Stimulated activated CD4-positive, alpha-beta T cell treated with anti-CD3 and anti-CD28 coated beads, Interleukin-2, amount 100 ng/mL, for 24 hours (primary cell): ENCODE results near the gene SLC66A2.
"Not testable (repeated sequence)": the region's sequence is repeated elsewhere in the genome, so short reads cannot be mapped to it uniquely, and the experiment has no call there.

ENCODE experiments used
- DNase-seq, 2 donors: peaks; one replicate each; pipeline ENCODE4 v3.0.0-alpha.2; 2020

Gene SLC66A2

DNA sequence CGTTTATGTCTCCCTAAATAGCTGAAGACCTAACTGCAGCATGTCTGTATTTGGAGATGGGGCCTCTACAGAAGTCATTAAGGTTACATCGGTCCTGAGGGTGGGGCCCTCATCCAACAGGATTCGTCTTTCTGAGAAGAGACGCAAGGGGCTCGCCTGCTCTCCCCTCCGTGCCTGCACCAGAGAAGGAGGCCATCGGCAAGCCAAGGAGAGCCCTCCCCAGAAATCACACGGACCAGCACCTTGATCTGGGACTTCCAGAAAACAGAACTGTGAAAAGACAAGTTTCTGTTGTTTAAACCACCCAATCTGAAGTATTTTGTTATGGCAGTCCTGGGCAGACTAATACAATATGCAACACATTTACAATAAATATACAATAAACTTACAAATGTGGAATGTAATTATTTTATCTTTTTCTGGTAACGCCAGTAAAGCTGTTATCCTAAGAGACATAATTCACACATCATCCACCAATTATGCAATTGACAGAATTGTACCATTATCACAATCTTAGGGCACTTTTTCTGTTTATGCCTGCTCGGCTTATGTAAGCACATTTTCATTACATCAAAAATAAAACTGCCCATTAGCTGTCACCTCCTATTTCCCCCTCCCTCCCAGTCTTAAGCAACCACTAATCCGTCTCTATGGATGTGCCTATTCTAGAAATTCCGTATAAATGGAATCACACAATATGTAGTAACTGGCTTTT lies 19.1 kb upstream of the SLC66A2 start:
- no peak for DNase-seq

DNA sequence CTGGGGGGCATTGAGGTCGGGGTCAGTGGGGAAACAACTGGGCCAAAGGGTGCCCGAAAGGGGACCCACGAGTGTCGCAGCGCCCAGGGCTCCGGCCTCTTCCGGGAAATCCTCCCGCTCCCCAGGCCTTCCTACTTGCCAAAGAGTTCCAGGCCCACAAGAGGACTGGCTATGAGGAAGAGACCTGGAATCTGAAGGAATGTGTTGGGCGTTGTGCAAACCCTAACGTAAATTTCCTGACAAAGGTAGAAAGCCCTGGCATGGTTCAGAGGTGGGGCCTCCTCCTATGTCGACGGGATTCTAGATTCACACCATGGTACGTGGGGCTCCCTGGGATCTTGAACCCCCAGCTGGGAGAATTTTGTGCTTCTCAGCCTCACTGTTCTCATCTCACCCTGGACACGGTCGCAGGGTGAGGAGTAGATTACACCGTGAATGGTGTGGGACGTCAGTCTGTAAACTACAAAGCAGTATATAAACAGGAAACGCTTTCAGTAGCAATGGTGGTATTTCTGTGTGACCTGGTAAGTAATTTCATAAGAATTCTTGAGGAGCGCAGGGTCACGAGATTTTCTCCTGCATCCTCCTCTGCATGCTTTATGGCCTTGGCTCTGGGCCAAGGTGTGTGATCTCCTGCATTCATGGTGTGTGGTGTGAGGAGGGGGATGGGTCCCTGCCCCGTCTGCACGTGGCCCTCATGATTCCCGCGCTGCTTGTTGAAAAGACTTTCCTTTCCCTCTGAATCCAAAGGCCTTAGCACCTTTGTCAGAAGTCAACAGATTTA lies 13.9 kb upstream of the SLC66A2 start:
- DNase-seq, result peak; percentile 29 to 44

DNA sequence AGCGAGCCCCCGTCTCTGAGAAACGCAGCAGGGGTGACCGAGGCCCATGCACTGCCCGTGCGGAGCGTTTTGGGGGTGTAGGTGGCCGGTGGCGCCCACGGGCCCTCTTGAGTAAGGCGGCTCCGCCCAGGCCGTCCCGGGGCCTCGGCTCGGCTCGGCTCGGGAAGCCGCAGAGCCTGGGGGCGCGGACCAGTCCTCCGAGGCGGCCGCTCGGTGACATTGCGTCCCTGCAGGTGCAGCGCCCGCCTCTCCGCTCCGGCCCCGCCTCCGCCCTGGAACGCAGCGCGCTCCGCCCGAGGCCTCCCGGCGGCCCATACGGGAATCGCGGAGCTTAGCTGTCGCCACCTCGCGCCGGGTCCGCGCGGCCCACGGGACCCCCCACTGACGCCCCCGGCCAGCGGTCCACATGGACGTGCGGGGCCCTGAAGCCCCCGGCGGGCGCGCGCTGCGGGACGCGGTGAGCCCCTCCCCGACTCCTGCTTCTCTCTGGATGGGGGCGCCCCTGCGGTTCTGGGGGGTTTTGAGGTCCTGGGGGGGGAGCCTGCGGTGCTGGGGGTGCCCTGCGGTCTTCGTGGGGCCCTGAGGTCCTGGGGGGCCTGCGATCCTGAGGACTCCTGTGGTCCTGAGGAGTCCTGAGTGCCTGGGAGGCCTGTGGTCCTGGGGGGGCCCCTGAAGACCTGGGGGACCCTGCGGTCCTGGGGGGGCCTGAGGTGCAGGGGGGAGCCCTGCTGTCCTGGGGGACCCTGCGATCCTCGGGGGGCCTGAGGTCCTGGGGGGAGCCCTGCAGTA lies 13.1 kb upstream of the SLC66A2 start, which contains the start of gene HSBP1L1:
TSS of gene HSBP1L1 (plus strand) at position 314 of the 789 bp plus-strand sequence. CDS start at position 407, 93 bp downstream.
- DNase-seq, result peak; percentile 61 to 78

DNA sequence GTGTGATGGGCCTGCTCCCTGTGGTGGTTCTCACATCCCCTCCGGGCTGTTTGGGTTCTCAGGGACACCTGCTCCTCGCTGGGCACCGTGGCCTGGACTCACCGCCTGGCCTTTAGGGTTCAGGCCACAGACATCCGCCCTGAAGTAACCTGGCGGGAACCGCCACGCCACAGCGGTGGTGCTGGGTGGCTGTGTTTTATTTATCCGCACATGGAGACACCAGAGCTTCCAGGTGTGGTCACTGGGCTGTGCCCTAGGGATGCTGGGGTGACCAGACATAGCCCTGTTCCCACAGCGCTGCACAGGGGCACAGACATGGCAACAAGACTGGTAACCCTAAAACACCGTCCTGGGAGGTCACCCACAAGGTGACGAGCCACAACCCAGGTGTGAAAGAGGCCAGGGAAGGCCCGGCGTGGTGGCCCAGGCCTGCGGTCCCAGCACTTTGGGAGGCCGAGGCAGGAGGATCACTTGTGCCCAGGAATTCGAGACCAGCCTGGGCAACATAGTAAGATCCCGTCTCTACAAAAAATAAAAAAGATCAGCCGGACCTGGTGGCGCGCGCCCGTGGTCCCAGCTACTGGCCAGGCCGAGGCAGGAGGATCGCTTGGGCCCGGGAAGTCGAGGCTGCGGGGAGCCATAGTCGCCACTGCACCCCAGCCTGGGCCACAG lies 12.3 kb upstream of the SLC66A2 start:
- no peak for DNase-seq

DNA sequence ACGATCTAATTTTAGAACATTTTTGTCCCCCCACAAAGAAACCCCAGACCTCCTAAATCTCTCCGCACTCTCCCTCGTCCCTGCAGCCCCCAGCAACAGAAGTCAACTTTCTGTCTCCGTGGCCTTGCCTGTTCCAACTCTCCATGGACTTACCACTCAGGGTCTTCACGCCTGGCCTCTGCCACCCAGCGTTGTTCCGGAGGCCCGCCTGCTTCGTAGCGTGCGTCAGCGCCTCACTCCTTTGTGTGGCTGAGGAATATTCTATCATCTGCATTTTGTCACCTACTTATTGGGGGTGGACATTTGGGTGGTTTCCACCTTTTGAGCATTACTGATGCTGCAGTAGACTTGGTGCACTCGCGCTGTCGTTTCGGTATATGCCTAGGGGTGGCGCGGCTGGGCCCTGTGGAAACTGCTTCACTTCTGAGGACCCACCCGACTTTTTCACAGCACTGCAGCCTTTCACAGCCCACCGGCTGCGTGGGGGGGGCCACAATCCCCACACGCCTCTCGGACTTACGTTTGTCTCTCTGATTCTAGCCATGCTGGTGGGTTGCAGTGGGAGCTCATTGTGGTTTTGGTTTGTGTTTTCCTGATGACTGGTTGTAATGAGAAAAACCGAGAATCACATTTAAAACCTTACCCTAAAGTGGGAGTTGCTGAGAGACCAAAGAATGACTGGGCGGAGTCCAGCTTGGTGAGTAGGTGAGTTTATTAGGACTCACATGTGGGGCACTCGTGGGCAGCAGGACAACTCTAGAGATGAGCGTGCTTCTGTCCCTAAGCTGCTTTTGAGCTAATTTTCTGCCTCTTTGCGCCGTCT lies 11.6 kb upstream of the SLC66A2 start:
- peak; percentile 53 to 62 for DNase-seq

DNA sequence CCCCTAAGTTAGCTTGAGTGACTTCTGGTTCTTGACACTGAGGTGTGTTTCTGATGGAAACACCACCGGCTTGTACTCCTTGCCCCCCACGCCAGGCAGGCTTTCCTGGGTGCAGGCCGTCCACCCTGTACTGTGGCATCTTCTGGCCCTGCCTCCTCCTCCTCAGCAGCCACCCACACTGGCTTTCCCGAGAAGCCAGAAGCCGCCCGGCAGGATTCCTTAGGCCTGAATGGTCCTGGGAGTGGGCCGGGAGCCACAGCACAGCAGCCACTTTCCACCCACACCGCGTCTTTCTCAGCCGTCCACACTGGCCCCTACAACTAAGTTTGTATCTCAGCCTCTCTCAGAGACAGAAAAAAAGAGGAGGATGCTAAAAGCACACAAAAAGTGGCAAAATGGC lies 10.9 kb upstream of the SLC66A2 start:
- DNase-seq, result no peak

DNA sequence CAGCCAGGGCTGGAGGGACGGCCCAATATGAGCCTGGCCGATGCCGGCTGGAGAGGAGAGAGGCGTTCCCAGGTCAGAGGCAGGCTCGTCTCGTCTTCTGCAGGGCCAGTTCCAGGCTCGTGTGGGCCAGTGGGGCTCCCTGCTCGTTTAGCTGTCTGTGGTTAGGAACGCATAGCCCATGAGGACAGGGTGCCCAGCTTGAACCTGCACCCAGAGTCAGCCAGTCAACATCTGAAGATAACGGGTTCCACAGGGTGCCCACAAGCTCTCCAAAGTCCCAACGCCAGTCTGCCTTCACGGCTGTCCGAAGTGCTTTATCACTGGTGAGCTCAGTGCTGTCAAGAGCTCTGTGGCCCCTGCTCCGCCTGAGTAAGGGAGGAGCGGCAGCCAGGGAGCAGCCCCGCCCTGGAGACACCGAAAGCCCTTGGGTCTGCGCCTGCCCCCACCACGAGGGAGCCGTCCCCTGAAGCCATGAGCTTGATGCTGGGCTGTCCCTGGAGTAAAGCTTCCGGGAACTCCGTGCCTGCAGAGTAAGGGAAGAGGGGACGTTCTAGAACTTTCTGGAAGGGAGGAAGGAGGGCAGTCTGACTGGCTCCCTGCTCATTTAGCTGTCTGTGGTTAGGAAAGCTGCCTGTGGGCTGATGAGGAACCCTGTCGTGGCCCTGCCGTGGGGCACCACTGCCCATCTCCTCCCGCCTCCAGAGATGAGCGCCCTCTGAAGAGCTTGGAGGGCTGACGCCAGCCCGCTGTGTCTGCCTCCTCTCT lies 10.3 kb upstream of the SLC66A2 start:
- no peak for DNase-seq

DNA sequence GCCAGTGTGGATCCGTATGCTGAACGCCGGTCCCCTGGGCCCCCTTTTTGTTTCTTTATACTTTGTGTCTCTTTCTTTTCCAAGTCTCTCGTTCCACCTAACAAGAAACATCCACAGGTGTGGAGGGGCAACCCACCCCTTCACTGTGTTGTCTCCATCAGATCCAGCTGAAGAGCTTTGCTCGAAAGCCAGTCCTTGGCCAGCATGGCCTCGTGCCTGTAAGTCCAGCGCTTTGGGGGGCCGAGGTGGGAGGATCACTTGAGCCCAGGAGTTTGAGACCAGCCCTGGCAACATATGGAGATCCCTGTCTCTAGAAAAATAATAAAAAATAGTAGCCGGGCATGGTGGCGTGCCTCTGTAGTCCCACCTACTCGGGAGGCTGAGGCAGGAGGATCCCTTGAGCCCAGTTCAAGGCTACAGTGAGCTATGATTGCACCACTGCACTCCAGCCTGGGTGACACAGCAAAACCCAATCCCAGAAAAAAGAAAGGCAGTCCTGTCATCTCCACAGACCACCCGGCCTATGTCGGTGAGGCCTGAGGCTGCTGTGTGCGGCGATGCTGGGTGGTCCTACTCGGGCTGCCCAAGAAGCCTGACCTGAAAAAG lies 9.6 kb upstream of the SLC66A2 start:
- no peak for DNase-seq

DNA sequence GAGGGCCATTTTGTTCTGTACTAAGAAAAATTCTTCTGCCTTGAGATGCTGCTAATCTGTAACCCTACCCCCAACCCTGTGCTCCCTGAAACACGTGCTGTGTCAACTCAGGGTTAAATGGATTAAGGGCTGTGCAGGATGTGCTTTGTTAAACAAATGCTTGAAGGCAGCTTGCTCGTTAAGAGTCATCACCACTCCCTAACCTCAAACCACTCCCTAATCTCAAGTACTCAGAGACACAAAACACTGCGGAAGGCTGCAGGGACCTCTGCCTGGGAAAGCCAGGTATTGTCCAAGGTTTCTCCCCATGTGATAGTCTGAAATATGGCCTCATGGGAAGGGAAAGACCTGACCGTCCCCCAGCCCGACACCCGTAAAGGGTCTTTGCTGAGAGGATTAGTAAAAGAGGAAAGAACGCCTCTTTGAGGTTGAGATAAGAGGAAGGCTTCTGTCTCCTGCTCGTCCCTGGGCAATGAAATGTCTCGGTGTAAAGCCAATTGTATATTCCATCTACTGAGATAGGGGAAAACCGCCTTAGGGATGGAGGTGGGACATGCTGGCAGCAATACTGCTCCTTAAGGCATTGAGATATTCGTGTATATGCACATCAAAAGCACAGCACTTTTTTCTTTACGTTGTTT lies 8.8 kb upstream of the SLC66A2 start:
- not testable (repeated sequence) for DNase-seq

DNA sequence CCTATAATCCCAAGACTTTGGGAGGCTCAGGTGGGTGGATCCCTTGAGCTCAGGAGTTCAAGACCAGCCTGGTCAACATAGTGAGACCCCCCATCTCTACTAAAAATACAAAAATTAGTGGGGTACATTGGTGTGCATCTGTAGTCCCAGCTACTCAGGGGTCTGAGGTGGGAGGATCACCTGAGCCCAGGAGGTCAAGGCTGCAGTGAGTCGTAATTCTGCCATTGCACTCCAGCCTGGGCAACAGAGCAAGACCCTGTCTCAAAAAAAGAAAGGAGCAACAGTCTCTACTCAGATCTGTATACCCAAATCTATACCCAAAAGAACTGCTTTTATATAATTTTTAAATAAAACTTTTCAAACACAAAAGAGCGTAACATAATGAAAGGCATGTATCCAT lies 7.5 kb upstream of the SLC66A2 start:
- no peak for DNase-seq

DNA sequence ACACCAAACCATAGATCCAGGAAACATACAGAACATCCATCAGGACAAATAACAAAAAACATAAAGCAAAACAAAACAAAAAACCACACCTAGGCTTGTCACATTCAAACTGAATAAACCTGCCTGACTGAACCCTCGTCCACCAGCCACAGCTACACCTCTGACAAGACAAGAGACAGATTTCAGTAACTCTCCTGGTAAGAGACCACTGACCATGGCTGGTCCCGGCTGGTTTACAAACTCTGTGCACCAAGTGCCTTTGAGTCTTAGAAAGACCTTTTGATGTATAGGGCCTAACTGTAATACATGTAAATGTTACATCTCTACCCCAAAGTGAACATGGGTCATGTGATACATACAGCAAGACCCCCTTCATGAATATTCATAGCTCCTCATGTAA lies 4.8 kb upstream of the SLC66A2 start:
- DNase-seq, result no peak

DNA sequence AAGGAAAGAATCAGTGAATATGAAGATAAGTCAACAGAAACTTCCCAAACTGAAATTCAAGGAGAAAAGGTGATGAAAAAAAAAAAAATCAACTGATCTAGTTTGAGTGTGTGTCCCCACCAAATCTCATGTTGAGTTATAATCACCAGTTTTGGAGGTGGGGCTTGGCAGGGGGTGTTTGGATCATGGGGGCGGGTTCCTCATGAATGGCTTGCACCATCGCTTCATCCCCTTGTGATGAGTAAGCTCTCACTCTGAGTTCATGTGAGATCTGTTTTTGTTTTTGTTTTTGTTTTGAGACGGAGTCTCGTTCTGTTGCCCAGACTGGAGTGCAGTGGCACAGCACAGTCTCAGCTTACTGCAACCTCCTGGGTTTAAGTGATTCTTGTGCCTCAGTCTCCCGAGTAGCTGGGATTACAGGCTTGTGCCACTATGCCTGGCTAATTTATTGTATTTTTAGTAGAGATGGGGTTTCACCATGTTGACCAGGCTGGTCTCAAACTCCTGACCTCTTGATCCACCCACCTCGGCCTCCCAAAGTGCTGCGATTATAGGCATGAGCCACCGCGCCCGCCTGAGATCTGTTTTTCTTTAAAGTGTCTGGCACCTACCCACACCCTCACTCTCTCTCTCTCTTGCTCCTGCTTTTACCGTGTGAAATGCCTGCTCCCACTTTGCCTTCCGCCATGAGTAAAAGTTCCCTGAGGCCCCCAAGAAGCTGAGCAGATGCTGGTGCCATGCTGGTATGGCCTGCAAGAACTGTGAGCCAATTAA lies 4.0 kb upstream of the SLC66A2 start:
- no peak for DNase-seq

DNA sequence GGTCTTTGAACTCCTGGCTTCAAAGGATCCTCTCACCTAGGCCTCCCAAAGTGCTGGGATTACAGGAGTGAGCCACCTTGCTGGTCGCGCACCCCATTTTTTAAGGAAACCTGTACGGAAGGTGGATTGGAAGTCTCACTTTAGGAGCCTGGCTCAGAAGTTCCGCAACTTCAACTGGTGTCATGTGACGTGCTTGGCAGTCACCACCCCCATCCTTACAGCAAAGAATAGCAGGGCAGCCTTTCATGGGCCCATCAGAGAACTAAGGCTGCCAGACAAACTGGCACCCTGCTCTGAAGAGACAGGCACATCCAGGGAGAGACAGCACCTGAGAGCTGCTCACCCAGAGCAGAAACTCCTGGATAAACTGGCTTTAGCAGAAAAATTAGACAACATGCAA lies 3.3 kb upstream of the SLC66A2 start:
- no peak for DNase-seq

DNA sequence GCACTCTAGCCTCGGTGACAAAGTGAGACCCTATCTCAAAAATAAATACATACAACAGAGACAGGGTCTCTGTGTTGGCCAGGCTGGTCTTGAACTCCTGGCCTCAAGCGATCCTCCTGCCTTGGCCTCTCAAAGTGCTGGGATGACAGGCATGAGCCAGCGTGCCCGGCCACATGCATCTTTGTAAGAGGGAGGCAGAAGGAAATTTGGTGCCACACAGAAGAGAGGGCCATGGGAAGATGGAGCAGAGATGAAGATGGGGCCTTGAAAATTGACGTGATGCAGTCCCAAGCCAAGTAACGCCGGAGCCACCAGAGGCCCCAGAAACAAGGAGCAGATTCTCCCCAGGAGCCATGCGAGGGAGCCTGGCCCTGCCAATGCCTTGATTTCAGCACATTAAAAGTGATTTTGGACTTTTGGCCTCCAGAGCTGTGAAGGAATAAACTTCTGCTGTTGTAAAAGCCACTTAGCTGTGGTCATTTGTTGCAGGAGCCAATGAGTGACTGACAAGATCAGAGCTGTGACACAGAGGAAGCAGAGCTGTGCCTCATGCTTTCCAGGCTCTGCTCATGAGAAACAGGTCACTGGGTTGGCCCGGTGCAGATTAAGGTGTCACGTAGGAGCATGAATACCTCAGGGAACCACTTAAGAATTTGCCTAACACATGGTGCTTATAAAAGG lies 2.7 kb upstream of the SLC66A2 start:
- no peak for DNase-seq

DNA sequence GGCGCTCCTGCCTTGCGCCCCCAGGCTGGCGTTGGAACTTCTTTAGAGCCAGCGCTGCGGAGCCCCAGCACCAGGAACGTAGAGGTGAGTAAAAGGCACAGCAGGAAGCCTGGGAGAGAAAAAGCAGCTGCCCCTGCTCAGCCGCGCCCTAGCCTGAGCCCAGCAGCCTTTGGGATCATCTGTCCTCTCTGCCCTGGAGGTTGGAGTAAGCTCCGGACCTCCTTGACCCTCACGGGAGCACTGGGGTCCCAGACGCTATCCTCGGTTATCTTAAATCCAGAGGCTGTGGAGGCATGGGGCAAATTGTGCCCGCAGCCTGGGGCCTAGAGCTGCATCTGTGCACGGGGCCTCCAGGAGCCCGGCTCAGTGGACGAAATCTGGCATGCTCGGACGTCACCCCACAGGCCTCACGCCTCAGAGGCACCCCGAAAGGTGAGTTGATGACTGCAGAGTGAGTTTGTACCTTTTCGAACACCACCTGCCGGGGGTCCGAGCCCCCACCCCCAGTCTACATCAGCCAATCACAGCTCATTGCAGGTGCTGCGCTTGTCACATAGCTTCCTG lies 1.6 kb upstream of the SLC66A2 start:
- DNase-seq, result no peak

DNA sequence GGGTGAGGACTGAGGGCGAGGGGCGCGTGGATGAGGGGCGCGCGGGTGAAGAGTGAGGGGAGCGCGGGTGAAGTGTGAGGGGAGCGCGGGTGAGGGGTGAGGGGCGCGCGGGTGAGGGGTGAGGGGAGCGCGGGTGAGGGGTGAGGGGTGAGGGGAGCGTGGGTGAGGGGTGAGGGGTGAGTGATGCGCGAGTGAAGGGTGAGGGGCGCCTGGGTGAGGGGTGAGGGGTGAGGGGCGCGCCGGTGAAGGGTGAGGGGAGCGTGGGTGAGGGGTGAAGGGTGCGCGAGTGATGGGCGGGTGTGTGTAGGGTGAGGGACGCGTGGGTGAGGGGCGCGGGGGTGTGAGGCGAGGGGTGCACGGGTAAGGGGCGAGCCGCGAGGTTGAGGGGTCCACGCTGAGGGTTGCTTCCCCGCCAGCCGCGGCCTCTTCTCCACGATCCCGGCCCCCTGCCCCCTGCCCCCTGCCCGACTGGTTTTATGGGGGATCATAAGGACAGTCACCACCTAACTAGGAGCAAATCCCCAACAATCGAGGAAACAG lies 1.1 kb upstream of the SLC66A2 start:
- DNase-seq, result no peak

DNA sequence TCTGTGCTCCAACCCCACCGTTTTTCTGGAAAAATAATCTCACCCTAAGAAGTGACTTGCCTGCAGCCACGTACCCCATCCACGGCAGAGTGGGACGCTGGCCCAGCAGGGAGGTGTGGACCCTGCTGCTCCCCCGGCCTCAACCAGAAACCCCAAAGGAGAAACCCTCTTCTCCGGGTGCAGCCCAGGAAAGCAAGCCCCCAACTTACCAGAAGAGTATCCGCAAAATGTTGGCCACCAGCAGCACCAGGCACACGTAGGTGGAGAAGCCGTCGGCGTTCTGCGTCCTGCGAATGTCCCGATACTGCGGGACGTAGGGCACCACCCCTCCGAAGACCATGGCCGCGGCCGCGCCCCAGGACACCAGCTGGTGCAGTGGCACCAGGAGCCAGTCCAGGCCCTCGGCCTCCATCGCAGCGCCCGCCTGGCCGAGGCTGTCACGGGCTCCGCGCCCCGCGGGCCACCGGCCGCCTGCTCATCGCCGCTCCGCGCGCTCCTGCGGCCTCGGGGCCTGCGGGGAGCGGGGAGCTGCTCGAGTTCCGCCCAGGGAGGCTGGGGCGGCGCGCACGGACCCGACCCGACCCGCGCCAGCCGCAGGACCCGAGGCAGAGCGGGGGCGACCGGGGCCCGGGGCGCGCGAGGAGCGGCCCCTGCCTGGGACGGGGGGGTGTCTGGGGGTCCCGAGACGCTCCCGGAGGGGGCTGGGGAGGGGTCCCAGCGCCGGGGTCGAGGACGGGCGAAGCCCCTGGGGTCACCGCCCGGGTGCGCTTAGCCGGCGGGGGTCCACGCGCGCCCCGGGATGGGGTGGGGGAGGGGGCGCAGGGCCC lies 725 bp downstream of the SLC66A2 start:
- peak in 1 of 2 donors; percentile 39 for DNase-seq
